ENCODE measurements around the gene RALGPS2. TPM values are rescaled to one million over a fixed set of nuclear protein-coding genes. Genes with fewer than 3 reads are reported as not detected.

Gene RALGPS2
- total RNA-seq, 1 donor from 2014 or later, result 29.8 TPM

GRCh38 chr1:178870221-178870620 is 145.2 kb downstream of the RALGPS2 start:
- no peak for TF ChIP-seq CTCF (IDR thresholded peaks at IDR 0.05; ENCODE audit: unreplicated experiment)
- no peak overlapping the region for H3K27ac Mint-ChIP-seq (ENCODE audit: unreplicated experiment)
- H3K4me1 Mint-ChIP-seq (ENCODE audit: unreplicated experiment), result peaks cover 19% of the 10 kb centered on the region
- no peak overlapping the region for H3K4me3 Mint-ChIP-seq (ENCODE audit: unreplicated experiment)
- peaks cover 1% of the 10 kb centered on the region for H3K27me3 Mint-ChIP-seq (ENCODE audit: unreplicated experiment)
- DNase-seq (ENCODE audit: low spot score), result no peak
- H3K36me3 Mint-ChIP-seq (ENCODE audit: low read depth, unreplicated experiment), result no peaks in the 10 kb centered on the region
- no peaks in the 10 kb centered on the region for H3K9me3 Mint-ChIP-seq (ENCODE audit: unreplicated experiment)

- peak; percentile 4 for DNase-seq (ENCODE audit: low spot score)
- H3K4me3 Mint-ChIP-seq (ENCODE audit: unreplicated experiment), result no peak within 1 kb of the TSS
- no peaks in the 10 kb centered on the region for H3K9me3 Mint-ChIP-seq (ENCODE audit: unreplicated experiment)
- H3K27me3 Mint-ChIP-seq (ENCODE audit: unreplicated experiment), result no peaks in the 10 kb centered on the region
- no peaks in the 10 kb centered on the region for H3K36me3 Mint-ChIP-seq (ENCODE audit: low read depth, unreplicated experiment)
- H3K4me1 Mint-ChIP-seq (ENCODE audit: unreplicated experiment), result peaks cover 19% of the 10 kb centered on the region
- TF ChIP-seq CTCF (IDR thresholded peaks at IDR 0.05; ENCODE audit: unreplicated experiment), result no peak
- H3K27ac Mint-ChIP-seq (ENCODE audit: unreplicated experiment), result peak within 1 kb of the TSS; percentile 28
These were observed 145.9 kb downstream of the RALGPS2 start, which contains the start of gene ANGPTL1 for GRCh38 chr1:178870944-178871343. ANGPTL1 (minus strand) TSS chr1:178871077; CDS start chr1:178865776, 5,301 bp downstream.

GRCh38 chr1:178871551-178872320 is 146.7 kb downstream of the RALGPS2 start:
- Mint-ChIP-seq H3K4me3 (ENCODE audit: unreplicated experiment) (no peak overlapping the region), H3K27me3 (ENCODE audit: unreplicated experiment) (no peaks in the 10 kb centered on the region), H3K27ac (ENCODE audit: unreplicated experiment) (no peak overlapping the region), H3K36me3 (ENCODE audit: low read depth, unreplicated experiment) (no peaks in the 10 kb centered on the region), H3K9me3 (ENCODE audit: unreplicated experiment) (no peaks in the 10 kb centered on the region), H3K4me1 (ENCODE audit: unreplicated experiment) (peaks cover 19% of the 10 kb centered on the region)
- TF ChIP-seq CTCF (IDR thresholded peaks at IDR 0.05; ENCODE audit: unreplicated experiment), result no peak
- DNase-seq (ENCODE audit: low spot score), result no peak

GRCh38 chr1:178874966-178875365 is 149.9 kb downstream of the RALGPS2 start:
- Mint-ChIP-seq H3K4me1 (ENCODE audit: unreplicated experiment) (peaks cover 19% of the 10 kb centered on the region), H3K36me3 (ENCODE audit: low read depth, unreplicated experiment) (no peaks in the 10 kb centered on the region), H3K27me3 (ENCODE audit: unreplicated experiment) (no peaks in the 10 kb centered on the region), H3K27ac (ENCODE audit: unreplicated experiment) (no peak overlapping the region), H3K9me3 (ENCODE audit: unreplicated experiment) (no peaks in the 10 kb centered on the region), H3K4me3 (ENCODE audit: unreplicated experiment) (no peak overlapping the region)
- no peak for TF ChIP-seq CTCF (IDR thresholded peaks at IDR 0.05; ENCODE audit: unreplicated experiment)
- no peak for DNase-seq (ENCODE audit: low spot score)

GRCh38 chr1:178875936-178876335 is 150.9 kb downstream of the RALGPS2 start:
- DNase-seq (ENCODE audit: low spot score), result no peak
- H3K4me3 Mint-ChIP-seq (ENCODE audit: unreplicated experiment), result no peak overlapping the region
- no peak overlapping the region for H3K27ac Mint-ChIP-seq (ENCODE audit: unreplicated experiment)
- TF ChIP-seq CTCF (IDR thresholded peaks at IDR 0.05; ENCODE audit: unreplicated experiment), result no peak
- no peaks in the 10 kb centered on the region for H3K36me3 Mint-ChIP-seq (ENCODE audit: low read depth, unreplicated experiment)
- no peaks in the 10 kb centered on the region for H3K9me3 Mint-ChIP-seq (ENCODE audit: unreplicated experiment)
- H3K4me1 Mint-ChIP-seq (ENCODE audit: unreplicated experiment), result peaks cover 15% of the 10 kb centered on the region
- no peaks in the 10 kb centered on the region for H3K27me3 Mint-ChIP-seq (ENCODE audit: unreplicated experiment)
